Stomach smooth muscle (tissue), 2 donors: ENCODE data around the gene CYP27A1.

ENCODE experiments used
- H3K27ac ChIP-seq: one replicate; pipeline ENCODE4 v1.7.0; 2013; ENCODE audit warnings: mild to moderate bottlenecking, low read length, inconsistent platforms
- H3K27me3 ChIP-seq, 2 donors: one replicate each; pipeline ENCODE4 v1.7.0; 2013; ENCODE audit warnings: low read length in 2 of 2; ENCODE audit not compliant: insufficient read depth in 2 of 2, control insufficient read depth in 1 of 2
- H3K36me3 ChIP-seq, 2 donors: one replicate each; pipeline ENCODE4 v1.7.0; 2013; ENCODE audit warnings: low read length in 2 of 2; ENCODE audit not compliant: control insufficient read depth in 2 of 2, insufficient read depth in 2 of 2
- H3K4me1 ChIP-seq: one replicate; pipeline ENCODE4 v1.7.0; 2013; ENCODE audit warnings: low read length; ENCODE audit not compliant: control insufficient read depth, insufficient read depth
- H3K4me3 ChIP-seq, 2 donors: one replicate each; pipeline ENCODE4 v1.7.0; 2013; ENCODE audit warnings: low read length in 2 of 2
- H3K9ac ChIP-seq, 2 donors: one replicate each; pipeline ENCODE4 v1.7.0; 2013; ENCODE audit warnings: low read length in 2 of 2, mild to moderate bottlenecking in 1 of 2
- H3K9me3 ChIP-seq, 2 donors: one replicate each; pipeline ENCODE4 v1.7.0; 2013; ENCODE audit warnings: low read length in 2 of 2; ENCODE audit not compliant: control insufficient read depth in 2 of 2
- donor health status: healthy.
- donor health status: Pancreatic carcinoma.

Gene CYP27A1

GRCh38 chr2:218858671-218859555 is 77.0 kb downstream of the CYP27A1 start:
- no peak overlapping the region for H3K27ac ChIP-seq
- no peaks in the 10 kb centered on the region for H3K9me3 ChIP-seq
- H3K4me3 ChIP-seq, result peak overlapping the region in 1 of 2 donors; percentile 47
- H3K36me3 ChIP-seq, result no peaks in the 10 kb centered on the region
- no peak overlapping the region for H3K9ac ChIP-seq
- H3K4me1 ChIP-seq, result peaks cover 16% of the 10 kb centered on the region
- peaks cover 68 to 77% of the 10 kb centered on the region in 2 donors for H3K27me3 ChIP-seq

- H3K4me1 ChIP-seq, result peaks cover 16% of the 10 kb centered on the region
- H3K36me3 ChIP-seq, result no peaks in the 10 kb centered on the region
- H3K27ac ChIP-seq, result no peak within 1 kb of the TSS
- no peaks in the 10 kb centered on the region for H3K9me3 ChIP-seq
- H3K27me3 ChIP-seq, result peaks cover 66 to 75% of the 10 kb centered on the region in 2 donors
- H3K9ac ChIP-seq, result no peak within 1 kb of the TSS
- H3K4me3 ChIP-seq, result peak within 1 kb of the TSS in 1 of 2 donors; percentile 64
Measured at GRCh38 chr2:218859556-218859987, 77.6 kb downstream of the CYP27A1 start, which contains the start of gene WNT6. WNT6 (plus strand) TSS chr2:218859805; CDS start chr2:218860038, 233 bp downstream.

- Histone ChIP-seq H3K27ac (no peak overlapping the region), H3K36me3 (no peaks in the 10 kb centered on the region), H3K27me3 (peaks cover 70 to 76% of the 10 kb centered on the region in 2 donors), H3K9ac (no peak overlapping the region), H3K4me3 (peak overlapping the region in 1 of 2 donors; percentile 64), H3K9me3 (no peaks in the 10 kb centered on the region), H3K4me1 (peaks cover 18% of the 10 kb centered on the region)
Measured at GRCh38 chr2:218859988-218860831, 78.3 kb downstream of the CYP27A1 start.

- H3K9ac ChIP-seq, result no peak overlapping the region
- peaks cover 68 to 75% of the 10 kb centered on the region in 2 donors for H3K27me3 ChIP-seq
- H3K4me1 ChIP-seq, result peaks cover 18% of the 10 kb centered on the region
- no peaks in the 10 kb centered on the region for H3K9me3 ChIP-seq
- no peaks in the 10 kb centered on the region for H3K36me3 ChIP-seq
- H3K27ac ChIP-seq, result no peak overlapping the region
- peak overlapping the region in 1 of 2 donors; percentile 29 for H3K4me3 ChIP-seq
Measured at GRCh38 chr2:218860950-218861381, 79.0 kb downstream of the CYP27A1 start.

GRCh38 chr2:218861645-218862318 is 79.8 kb downstream of the CYP27A1 start:
- Histone ChIP-seq H3K9me3 (no peaks in the 10 kb centered on the region), H3K27me3 (peaks cover 64 to 76% of the 10 kb centered on the region in 2 donors), H3K36me3 (no peaks in the 10 kb centered on the region), H3K4me1 (peaks cover 18% of the 10 kb centered on the region), H3K4me3 (no peak overlapping the region), H3K27ac (no peak overlapping the region), H3K9ac (no peak overlapping the region)

- Histone ChIP-seq H3K9ac (no peak overlapping the region), H3K36me3 (no peaks in the 10 kb centered on the region), H3K27me3 (peaks cover 59 to 75% of the 10 kb centered on the region in 2 donors), H3K27ac (no peak overlapping the region), H3K4me1 (peaks cover 21% of the 10 kb centered on the region), H3K9me3 (no peaks in the 10 kb centered on the region), H3K4me3 (no peak overlapping the region)
Measured at GRCh38 chr2:218863021-218863520, 81.1 kb downstream of the CYP27A1 start.
